K562 (cell line): ENCODE measurements around the gene TMEM117. TPM values are rescaled to one million over a fixed set of nuclear protein-coding genes. Genes with fewer than 3 reads are reported as not detected.

Experiments used
- CAMTA2 ChIP-seq: fragments of 250-450 bp; sonication (Bioruptor Pico); conservative IDR thresholded peaks from 2 replicates; pipeline ENCODE4 v1.5.1; 2022
- CBFA2T3 ChIP-seq: fragments of 450-650 bp; IDR thresholded peaks from 2 replicates; pipeline ENCODE4 v1.6.1; 2017
- ERF ChIP-seq: fragments of 450-650 bp; formaldehyde crosslinking; IDR thresholded peaks from 2 replicates; pipeline ENCODE4 v1.4.0; 2020; ENCODE audit warnings: mild to moderate bottlenecking, mixed read lengths
- HDAC2 ChIP-seq: fragments of 450-650 bp; IDR thresholded peaks from 2 replicates; pipeline ENCODE4 v1.6.1; 2016; ENCODE audit warnings: mild to moderate bottlenecking
- LCOR ChIP-seq: sonication (generic); formaldehyde crosslinking; IDR thresholded peaks from 2 replicates; pipeline ENCODE4 v1.8.0; 2022; ENCODE audit warnings: mild to moderate bottlenecking, missing genetic modification reagents
- MCM5 ChIP-seq: fragments of 450-650 bp; IDR thresholded peaks from 2 replicates; pipeline ENCODE4 v1.6.1; 2016; ENCODE audit warnings: low read depth
- MXI1 ChIP-seq: IDR thresholded peaks from 2 replicates; pipeline ENCODE4 v1.6.1; 2011; ENCODE audit warnings: low read depth, mild to moderate bottlenecking, improper control_type of control experiment, low read length
- POLR2A ChIP-seq: fragments of 450-650 bp; conservative IDR thresholded peaks from 2 replicates; pipeline ENCODE4 v1.6.1; 2016
- RBM14 ChIP-seq: fragments of 200-400 bp; formaldehyde crosslinking; IDR thresholded peaks from 2 replicates; pipeline ENCODE4 v1.6.1; 2018; ENCODE audit warnings: low read depth, mild to moderate bottlenecking, low read length, moderate library complexity, borderline replicate concordance; ENCODE audit not compliant: insufficient read depth
- SMAD4 ChIP-seq: fragments of 250-450 bp; sonication (Bioruptor Pico); conservative IDR thresholded peaks from 2 replicates; pipeline ENCODE4 v1.8.0; 2021; ENCODE audit warnings: inconsistent platforms, mild to moderate bottlenecking, moderate library complexity
- SNRNP70 ChIP-seq: fragments of 200-400 bp; formaldehyde crosslinking; optimal IDR thresholded peaks from 2 replicates; pipeline ENCODE3; 2017; ENCODE audit warnings: low read depth, low read length
- TEAD4 ChIP-seq, 2 experiments: sonication (generic) in 1 of 2; formaldehyde crosslinking in 1 of 2; IDR thresholded peaks; 2 replicates each; pipeline versions ENCODE4 v1.6.1 to v1.8.0; 2012 to 2022; ENCODE audit warnings: borderline replicate concordance in 1 of 2, inconsistent platforms in 1 of 2, low read length in 1 of 2, mild to moderate bottlenecking in 1 of 2, missing genetic modification reagents in 1 of 2
- ZBTB7A ChIP-seq: IDR thresholded peaks from 2 replicates; pipeline ENCODE4 v1.6.1; 2011; ENCODE audit warnings: low read depth, mild to moderate bottlenecking, low read length, moderate library complexity, borderline replicate concordance; ENCODE audit not compliant: control insufficient read depth
- ZFX ChIP-seq: sonication (generic); formaldehyde crosslinking; IDR thresholded peaks from 2 replicates; pipeline ENCODE4 v1.8.0; 2022; ENCODE audit warnings: mild to moderate bottlenecking, missing genetic modification reagents, moderate library complexity
- ZNF311 ChIP-seq: fragments of 250-450 bp; sonication (Bioruptor Pico); IDR thresholded peaks from 2 replicates; pipeline ENCODE4 v1.4.0; 2020; ENCODE audit warnings: mild to moderate bottlenecking, moderate library complexity
- ZNF41 ChIP-seq: fragments of 250-450 bp; sonication (Bioruptor Pico); conservative IDR thresholded peaks from 2 replicates; pipeline ENCODE4 v1.4.0; 2020; ENCODE audit warnings: mild to moderate bottlenecking
- ZNF76 ChIP-seq: fragments of 250-450 bp; sonication (Bioruptor Pico); IDR thresholded peaks from 2 replicates; pipeline ENCODE4 v1.4.0; 2020; ENCODE audit warnings: mild to moderate bottlenecking, moderate library complexity, borderline replicate concordance
- polyA plus RNA-seq, 8 experiments: library from polyadenylated mRNA; depleted of rRNA in 4 of 8; stranded (reverse) in 5 of 8; unstranded in 3 of 8; fragments of >200 nt; fragmentation: Nextera tagmentation in 2 of 8; fragmentation: Illumina TruSeq in 1 of 8; extraction: Ambion mirVana in 2 of 8; extraction: Trizol in 1 of 8; gene quantifications; 2 replicates each; pipeline versions ENCODE4 v1.2.1 to v1.2.3, GENCODE V29; 2011 to 2014; ENCODE audit warnings: inconsistent platforms in 1 of 8, missing spikeins in 1 of 8
- total RNA-seq, 7 experiments: library from RNA; depleted of rRNA in 6 of 7; stranded (reverse); fragments of >200 nt in 6 of 7; fragmentation: Illumina TruSeq in 2 of 7; extraction: Trizol in 2 of 7; gene quantifications; 2 replicates each; pipeline versions ENCODE4 v1.2.1 to v1.2.3, GENCODE V29; 2011 to 2021; ENCODE audit warnings: low replicate concordance in 1 of 7
- TF ChIP-seq, protein P1 (sequence below), 2 experiments: fragments of 450-650 bp in 1 of 2; sonication (generic) in 1 of 2; formaldehyde crosslinking; conservative IDR thresholded peaks; 2 replicates each; pipeline versions ENCODE4 v1.4.0 to v1.8.1; 2020 to 2022; ENCODE audit warnings: mild to moderate bottlenecking in 1 of 2, missing genetic modification reagents in 1 of 2
- TF ChIP-seq, protein P2 (sequence below): fragments of 250-450 bp; sonication (Bioruptor Pico); IDR thresholded peaks from 2 replicates; pipeline ENCODE4 v1.8.0; 2022; ENCODE audit warnings: inconsistent platforms, mild to moderate bottlenecking, moderate library complexity, borderline replicate concordance
- TF ChIP-seq, protein P3 (sequence below), 3 experiments: fragments of 200-800 bp in 1 of 3; fragments of 250-450 bp in 1 of 3; fragments of 450-650 bp in 1 of 3; sonication (Bioruptor Pico) in 1 of 3; sonication (Bioruptor generic) in 1 of 3; formaldehyde crosslinking in 1 of 3; IDR thresholded peaks; 2 replicates each; pipeline versions ENCODE4 v1.6.1 to v1.8.0; 2016 to 2022; ENCODE audit warnings: mild to moderate bottlenecking in 2 of 3, missing genetic modification characterization in 2 of 3, missing compliant biosample characterization in 1 of 3, moderate library complexity in 1 of 3
- TF ChIP-seq, protein P4 (sequence below): fragments of 450-650 bp; formaldehyde crosslinking; IDR thresholded peaks from 2 replicates; pipeline ENCODE4 v1.4.0; 2020; ENCODE audit warnings: mild to moderate bottlenecking

The TMEM117 gene
- total and polyA plus RNA-seq, 9 of the 15 experiments (the other 6 are each of a cell fraction or from before 2014, with no cell fraction given): 0.31 to 2.8 (median 1.0) TPM

DNA sequence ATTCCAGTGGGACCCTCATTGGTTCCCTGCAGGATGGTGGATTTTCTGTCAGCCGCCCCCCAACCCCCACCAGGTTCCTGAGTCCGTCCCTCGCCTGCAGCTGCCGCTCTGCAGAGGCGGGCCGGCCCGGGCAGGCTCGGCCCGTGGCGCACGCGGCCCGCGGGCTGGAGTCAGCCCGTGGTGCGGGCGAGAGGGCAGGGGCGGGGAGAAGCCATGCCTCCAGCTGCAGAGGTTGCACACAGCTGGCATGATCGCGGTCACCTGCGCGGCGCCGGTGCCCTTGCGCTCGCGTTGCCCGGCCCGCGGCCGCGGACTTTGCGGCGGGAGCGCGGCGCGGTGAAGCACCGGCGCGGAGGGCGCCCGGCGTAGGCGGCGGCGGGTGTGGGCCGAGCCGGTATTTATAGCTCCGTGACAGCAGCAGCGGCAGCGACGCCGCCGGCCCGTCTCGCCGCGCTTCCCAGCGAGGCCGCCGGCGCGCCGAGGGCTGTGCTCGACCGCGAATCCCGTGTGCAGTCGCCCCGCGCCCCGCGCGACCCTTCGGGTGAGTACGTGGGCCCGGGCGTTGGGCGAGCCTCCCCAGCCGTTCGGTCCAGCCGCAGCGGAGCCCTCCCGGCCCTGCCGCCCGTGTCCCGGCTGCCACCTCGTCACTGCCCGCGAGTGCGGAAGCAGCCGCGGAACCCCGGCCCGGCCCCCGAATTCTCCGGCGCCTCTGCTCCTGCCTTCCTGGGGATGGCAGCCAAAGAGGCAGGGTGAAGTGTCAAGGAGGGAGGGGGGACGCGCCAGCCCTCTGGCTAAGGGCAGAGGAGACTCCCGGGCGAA lies at the start of gene TMEM117 (continued):
- TF ChIP-seq TEAD4 (IDR thresholded peaks at IDR 0.05; ENCODE audit: low read length): no peak
- 0 out of 2 replicates have a peak, but pooled peaks have one; percentile 22 for TF ChIP-seq TEAD4 (CRISPR knock-in tag; IDR thresholded peaks at IDR 0.05; ENCODE audit: borderline replicate concordance)
- TF ChIP-seq RBM14: no peak
- no peak for TF ChIP-seq CAMTA2
- peak; percentile 52; the same call in 1 of the 2 replicates for TF ChIP-seq POLR2A
- TF ChIP-seq SMAD4: peak; percentile 92
- no peak for TF ChIP-seq ZNF41 (CRISPR knock-in tag)
- no peak for TF ChIP-seq LCOR
- TF ChIP-seq ZBTB7A: no peak
- TF ChIP-seq, protein P1, sequence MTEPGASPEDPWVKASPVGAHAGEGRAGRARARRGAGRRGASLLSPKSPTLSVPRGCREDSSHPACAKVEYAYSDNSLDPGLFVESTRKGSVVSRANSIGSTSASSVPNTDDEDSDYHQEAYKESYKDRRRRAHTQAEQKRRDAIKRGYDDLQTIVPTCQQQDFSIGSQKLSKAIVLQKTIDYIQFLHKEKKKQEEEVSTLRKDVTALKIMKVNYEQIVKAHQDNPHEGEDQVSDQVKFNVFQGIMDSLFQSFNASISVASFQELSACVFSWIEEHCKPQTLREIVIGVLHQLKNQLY (CRISPR knock-in tag; conservative IDR thresholded peaks at IDR 0.05): no peak
- no peak for TF ChIP-seq CBFA2T3
- no peak for TF ChIP-seq MXI1
- TF ChIP-seq ZNF311 (CRISPR knock-in tag): no peak
- peak; percentile 90 for TF ChIP-seq ZFX (CRISPR knock-in tag)
- no peak for TF ChIP-seq HDAC2
- TF ChIP-seq, protein P2, sequence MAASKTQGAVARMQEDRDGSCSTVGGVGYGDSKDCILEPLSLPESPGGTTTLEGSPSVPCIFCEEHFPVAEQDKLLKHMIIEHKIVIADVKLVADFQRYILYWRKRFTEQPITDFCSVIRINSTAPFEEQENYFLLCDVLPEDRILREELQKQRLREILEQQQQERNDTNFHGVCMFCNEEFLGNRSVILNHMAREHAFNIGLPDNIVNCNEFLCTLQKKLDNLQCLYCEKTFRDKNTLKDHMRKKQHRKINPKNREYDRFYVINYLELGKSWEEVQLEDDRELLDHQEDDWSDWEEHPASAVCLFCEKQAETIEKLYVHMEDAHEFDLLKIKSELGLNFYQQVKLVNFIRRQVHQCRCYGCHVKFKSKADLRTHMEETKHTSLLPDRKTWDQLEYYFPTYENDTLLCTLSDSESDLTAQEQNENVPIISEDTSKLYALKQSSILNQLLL: no peak
- no peak for TF ChIP-seq MCM5
- no peak for TF ChIP-seq ZNF76 (CRISPR knock-in tag)
- TF ChIP-seq SNRNP70: no peak
- 0 out of 2 replicates have a peak, but pooled peaks have one; percentile 10 for TF ChIP-seq ERF (CRISPR knock-in tag)
- TF ChIP-seq, protein P3, sequence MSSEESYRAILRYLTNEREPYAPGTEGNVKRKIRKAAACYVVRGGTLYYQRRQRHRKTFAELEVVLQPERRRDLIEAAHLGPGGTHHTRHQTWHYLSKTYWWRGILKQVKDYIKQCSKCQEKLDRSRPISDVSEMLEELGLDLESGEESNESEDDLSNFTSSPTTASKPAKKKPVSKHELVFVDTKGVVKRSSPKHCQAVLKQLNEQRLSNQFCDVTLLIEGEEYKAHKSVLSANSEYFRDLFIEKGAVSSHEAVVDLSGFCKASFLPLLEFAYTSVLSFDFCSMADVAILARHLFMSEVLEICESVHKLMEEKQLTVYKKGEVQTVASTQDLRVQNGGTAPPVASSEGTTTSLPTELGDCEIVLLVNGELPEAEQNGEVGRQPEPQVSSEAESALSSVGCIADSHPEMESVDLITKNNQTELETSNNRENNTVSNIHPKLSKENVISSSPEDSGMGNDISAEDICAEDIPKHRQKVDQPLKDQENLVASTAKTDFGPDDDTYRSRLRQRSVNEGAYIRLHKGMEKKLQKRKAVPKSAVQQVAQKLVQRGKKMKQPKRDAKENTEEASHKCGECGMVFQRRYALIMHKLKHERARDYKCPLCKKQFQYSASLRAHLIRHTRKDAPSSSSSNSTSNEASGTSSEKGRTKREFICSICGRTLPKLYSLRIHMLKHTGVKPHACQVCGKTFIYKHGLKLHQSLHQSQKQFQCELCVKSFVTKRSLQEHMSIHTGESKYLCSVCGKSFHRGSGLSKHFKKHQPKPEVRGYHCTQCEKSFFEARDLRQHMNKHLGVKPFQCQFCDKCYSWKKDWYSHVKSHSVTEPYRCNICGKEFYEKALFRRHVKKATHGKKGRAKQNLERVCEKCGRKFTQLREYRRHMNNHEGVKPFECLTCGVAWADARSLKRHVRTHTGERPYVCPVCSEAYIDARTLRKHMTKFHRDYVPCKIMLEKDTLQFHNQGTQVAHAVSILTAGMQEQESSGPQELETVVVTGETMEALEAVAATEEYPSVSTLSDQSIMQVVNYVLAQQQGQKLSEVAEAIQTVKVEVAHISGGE (CRISPR knock-in tag; IDR thresholded peaks at IDR 0.05): 0 out of 6 replicates have a peak, but pooled peaks of 1 of the 3 experiments have one; percentile 29
- TF ChIP-seq, protein P4, sequence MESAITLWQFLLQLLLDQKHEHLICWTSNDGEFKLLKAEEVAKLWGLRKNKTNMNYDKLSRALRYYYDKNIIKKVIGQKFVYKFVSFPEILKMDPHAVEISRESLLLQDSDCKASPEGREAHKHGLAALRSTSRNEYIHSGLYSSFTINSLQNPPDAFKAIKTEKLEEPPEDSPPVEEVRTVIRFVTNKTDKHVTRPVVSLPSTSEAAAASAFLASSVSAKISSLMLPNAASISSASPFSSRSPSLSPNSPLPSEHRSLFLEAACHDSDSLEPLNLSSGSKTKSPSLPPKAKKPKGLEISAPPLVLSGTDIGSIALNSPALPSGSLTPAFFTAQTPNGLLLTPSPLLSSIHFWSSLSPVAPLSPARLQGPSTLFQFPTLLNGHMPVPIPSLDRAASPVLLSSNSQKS: no peak
